KG1 (cell line): ENCODE results near the gene HSPA13.
A peak's percentile ranks its signal among the peaks of the same experiment; 100 is the strongest.
"Not testable (repeated sequence)": the region's sequence is repeated elsewhere in the genome, so short reads cannot be mapped to it uniquely, and the experiment has no call there.

ENCODE experiments used
- DNase-seq: peaks from one replicate; lab custom pipeline; 2025; lab: John Stamatoyannopoulos, UW

The HSPA13 gene

GRCh38 chr21:14382835-14383595 lies at the start of gene HSPA13:
HSPA13 (minus strand) TSS chr21:14383146; CDS start chr21:14383119, 27 bp downstream.
- DNase-seq, result peak; percentile 98

GRCh38 chr21:14418920-14419319 lies 36.0 kb upstream of the HSPA13 start:
- DNase-seq, result no peak

GRCh38 chr21:14414932-14415508 lies 32.1 kb upstream of the HSPA13 start:
- no peak for DNase-seq

GRCh38 chr21:14405962-14406361 lies 23.0 kb upstream of the HSPA13 start:
- no peak for DNase-seq

- no peak for DNase-seq
These were observed 22.3 kb upstream of the HSPA13 start for GRCh38 chr21:14405225-14405624.

GRCh38 chr21:14403681-14404318 lies 20.9 kb upstream of the HSPA13 start:
- peak; percentile 31 for DNase-seq

GRCh38 chr21:14401217-14401616 lies 18.3 kb upstream of the HSPA13 start:
- DNase-seq, result no peak

GRCh38 chr21:14388282-14388681 lies 5.3 kb upstream of the HSPA13 start:
- DNase-seq, result no peak

GRCh38 chr21:14384453-14384852 lies 1.5 kb upstream of the HSPA13 start:
- DNase-seq, result no peak

GRCh38 chr21:14383596-14384180 lies 742 bp upstream of the HSPA13 start:
- DNase-seq, result no peak

- no peak for DNase-seq
These were observed 486 bp downstream of the HSPA13 start for GRCh38 chr21:14382486-14382834.

GRCh38 chr21:14376854-14377253 lies 6.1 kb downstream of the HSPA13 start:
- no peak for DNase-seq

- no peak for DNase-seq
These were observed 15.9 kb downstream of the HSPA13 start for GRCh38 chr21:14366998-14367397.

- DNase-seq, result no peak
These were observed 21.0 kb downstream of the HSPA13 start for GRCh38 chr21:14361958-14362357.

- no peak for DNase-seq
These were observed 24.2 kb downstream of the HSPA13 start for GRCh38 chr21:14358775-14359174.

- no peak for DNase-seq
These were observed 26.2 kb downstream of the HSPA13 start for GRCh38 chr21:14356746-14357145.

- DNase-seq, result no peak
These were observed 28.4 kb downstream of the HSPA13 start for GRCh38 chr21:14354515-14354914.

GRCh38 chr21:14353726-14354125 lies 29.2 kb downstream of the HSPA13 start:
- DNase-seq, result no peak

- no peak for DNase-seq
These were observed 29.7 kb downstream of the HSPA13 start for GRCh38 chr21:14353231-14353630.

- DNase-seq, result not testable (repeated sequence)
These were observed 55.6 kb downstream of the HSPA13 start for GRCh38 chr21:14327346-14327745.

- no peak for DNase-seq
These were observed 57.4 kb downstream of the HSPA13 start for GRCh38 chr21:14325595-14325994.
